Measurements from ENCODE around the gene TRMT10B. TPM values are rescaled to one million over a fixed set of nuclear protein-coding genes. Genes with fewer than 3 reads are reported as not detected.

The TRMT10B gene
- total RNA-seq, 1 experiment from 2014 or later: 5.7 TPM

- H4K5ac ChIP-seq (ENCODE audit: insufficient read length, low read depth, low read length): no peak overlapping the region
- no peak overlapping the region for H3K4me2 ChIP-seq (ENCODE audit: insufficient read depth, insufficient read length, low read length)
- H3K27ac ChIP-seq (ENCODE audit: insufficient read length, low read depth, low read length): no peak overlapping the region
- H2BK5ac ChIP-seq (ENCODE audit: insufficient read length, low read length): no peak overlapping the region
- no peak overlapping the region for H2BK12ac ChIP-seq (ENCODE audit: insufficient read length, low read depth, low read length)
- H3K56ac ChIP-seq (ENCODE audit: insufficient read length, low read depth, low read length): no peak overlapping the region
- H3K79me1 ChIP-seq (ENCODE audit: insufficient read depth, low read depth, low read length, poor library complexity, severe bottlenecking): no peaks in the 10 kb centered on the region
- no peak overlapping the region for H3K9ac ChIP-seq (ENCODE audit: extremely low read depth, insufficient read length, low read length)
- no peak overlapping the region for H4K8ac ChIP-seq (replicated peaks; ENCODE audit: insufficient read length, low read depth, low read length)
- no peaks in the 10 kb centered on the region for H3K27me3 Mint-ChIP-seq (ENCODE audit: low read depth)
- H3K4me3 Mint-ChIP-seq: no peak overlapping the region
- no peak overlapping the region for H2BK15ac ChIP-seq (ENCODE audit: low read depth, low read length)
- H2BK120ac ChIP-seq (ENCODE audit: low read depth, low read length, poor library complexity, severe bottlenecking): no peak overlapping the region
- no peaks in the 10 kb centered on the region for H3K4me1 Mint-ChIP-seq
- no peak overlapping the region for H3K4ac ChIP-seq (ENCODE audit: low read depth, low read length)
- no peaks in the 10 kb centered on the region for H3K9me3 ChIP-seq (ENCODE audit: control insufficient read depth, low read depth, low read length)
- H3K79me2 ChIP-seq (ENCODE audit: insufficient read depth, low read length): no peaks in the 10 kb centered on the region
- H3K27ac Mint-ChIP-seq: no peak overlapping the region
- H4K91ac ChIP-seq (ENCODE audit: insufficient read length, low read depth, low read length): no peak overlapping the region
- WGBS (ENCODE audit: extremely low coverage, insufficient read length, low lambda C conversion rate): no CpG with 5 or more reads among the region's 5 CpGs
- H2BK20ac ChIP-seq (ENCODE audit: low read depth, low read length, poor library complexity, severe bottlenecking): no peak overlapping the region
- no peak overlapping the region for H2AFZ ChIP-seq (ENCODE audit: low read length)
- H4K20me1 ChIP-seq (ENCODE audit: control insufficient read depth, insufficient read depth, insufficient read length): no peaks in the 10 kb centered on the region
- no peak overlapping the region for H3K18ac ChIP-seq (ENCODE audit: insufficient read length, low read depth, low read length)
- H3K23ac ChIP-seq (ENCODE audit: insufficient read length, low read depth, low read length): no peak overlapping the region
- no peak overlapping the region for H3K14ac ChIP-seq (ENCODE audit: insufficient read depth, low read length)
- no peak for TF ChIP-seq CTCF (conservative IDR thresholded peaks at IDR 0.05)
- no peak overlapping the region for H3T11ph ChIP-seq (ENCODE audit: low read length)
- no peak for DNase-seq
- peaks cover 3 to 4% of the 10 kb centered on the region in 2 experiments; a peak in 2 of 5 replicates for H3K9me3 Mint-ChIP-seq
- H3K23me2 ChIP-seq (ENCODE audit: insufficient read length, low read depth, low read length, poor library complexity, severe bottlenecking): no peaks in the 10 kb centered on the region
- no peaks in the 10 kb centered on the region for H3K27me3 ChIP-seq (ENCODE audit: insufficient read depth, low read length)
- no peaks in the 10 kb centered on the region for H3K4me1 ChIP-seq (ENCODE audit: insufficient read depth, low read length)
- H3K36me3 Mint-ChIP-seq (ENCODE audit: insufficient read depth in 1 of 3, low read depth in 3 of 3): peaks cover 6 to 19% (median 13%) of the 10 kb centered on the region in 3 experiments
- no peak overlapping the region for H2AK5ac ChIP-seq (ENCODE audit: insufficient read length, low read length)
These were observed 15.7 kb downstream of the TRMT10B start for GRCh38 chr9:37769306-37769705.
